ENCODE data around the gene DSE. TPM values are rescaled to one million over a fixed set of nuclear protein-coding genes. Genes with fewer than 3 reads are reported as not detected.

DSE gene
- total RNA-seq, 1 experiment from 2014 or later, result 9.8 TPM

GRCh38 chr6:116447496-116448011, 76.8 kb downstream of the DSE start:
- Histone ChIP-seq H3K27ac (ENCODE audit: low read length) (peak overlapping the region; percentile 80), H3K9me2 (replicated peaks; ENCODE audit: low read length) (no peaks in the 10 kb centered on the region), H3K9ac (ENCODE audit: low read length) (no peak overlapping the region), H2AFZ (ENCODE audit: low read length) (no peak overlapping the region), H3K4me1 (ENCODE audit: insufficient read depth, low read length) (peaks cover 27% of the 10 kb centered on the region), H3K4me3 (ENCODE audit: low read length) (peak overlapping the region; percentile 51; the same call in 1 of the 2 replicates), H3K4me2 (ENCODE audit: low read length) (peak overlapping the region; percentile 76), H3K9me3 (ENCODE audit: low read length) (no peaks in the 10 kb centered on the region), H4K20me1 (ENCODE audit: low read length) (no peaks in the 10 kb centered on the region), H3K36me3 (ENCODE audit: low read depth, low read length) (no peaks in the 10 kb centered on the region), H3K27me3 (ENCODE audit: low read length) (no peaks in the 10 kb centered on the region), H3F3A (ENCODE audit: low read length, unreplicated experiment) (peaks cover 5% of the 10 kb centered on the region), H3K79me2 (ENCODE audit: low read length) (no peaks in the 10 kb centered on the region)
- ChIA-PET POLR2A (ENCODE audit: unreplicated experiment) (no interaction called here), CTCF (no interaction called here)
- peak; percentile 67 for DNase-seq
- TF ChIP-seq CTCF (conservative IDR thresholded peaks at IDR 0.05; ENCODE audit: low read depth, low read length) (no peak), EZH2 (IDR thresholded peaks at IDR 0.05; ENCODE audit: low read length, unreplicated experiment) (no peak), EZH2phosphoT487 (IDR thresholded peaks at IDR 0.05; ENCODE audit: borderline replicate concordance, low read length) (no peak)
- intact Hi-C loops (cut with micrococcal nuclease), result loop anchor here (5.0 kb wide), 1 partner anchor 160 kb away; no protein-coding TSS in a partner anchor
- no TSS peak for BruUV-seq (replicated peaks)
- ATAC-seq, result peak; percentile 69

GRCh38 chr6:116449565-116449964, 78.8 kb downstream of the DSE start:
- Histone ChIP-seq H3K4me2 (ENCODE audit: low read length) (no peak overlapping the region), H3K27me3 (ENCODE audit: low read length) (no peaks in the 10 kb centered on the region), H4K20me1 (ENCODE audit: low read length) (no peaks in the 10 kb centered on the region), H3K9me2 (replicated peaks; ENCODE audit: low read length) (no peaks in the 10 kb centered on the region), H3F3A (ENCODE audit: low read length, unreplicated experiment) (peaks cover 5% of the 10 kb centered on the region), H3K9ac (ENCODE audit: low read length) (no peak overlapping the region), H3K27ac (ENCODE audit: low read length) (no peak overlapping the region), H3K36me3 (ENCODE audit: low read depth, low read length) (no peaks in the 10 kb centered on the region), H3K4me1 (ENCODE audit: insufficient read depth, low read length) (peaks cover 27% of the 10 kb centered on the region), H3K79me2 (ENCODE audit: low read length) (no peaks in the 10 kb centered on the region), H3K9me3 (ENCODE audit: low read length) (no peaks in the 10 kb centered on the region), H2AFZ (ENCODE audit: low read length) (no peak overlapping the region), H3K4me3 (ENCODE audit: low read length) (no peak overlapping the region)
- intact Hi-C loops (cut with micrococcal nuclease), result loop anchor here (5.0 kb wide), 1 partner anchor 162 kb away; no protein-coding TSS in a partner anchor
- no peak for ATAC-seq
- ChIA-PET POLR2A (ENCODE audit: unreplicated experiment) (no interaction called here), CTCF (no interaction called here)
- no TSS peak for BruUV-seq (replicated peaks)
- TF ChIP-seq EZH2phosphoT487 (IDR thresholded peaks at IDR 0.05; ENCODE audit: borderline replicate concordance, low read length), result no peak
- no peak for TF ChIP-seq CTCF (conservative IDR thresholded peaks at IDR 0.05; ENCODE audit: low read depth, low read length)
- no peak for TF ChIP-seq EZH2 (IDR thresholded peaks at IDR 0.05; ENCODE audit: low read length, unreplicated experiment)
- no peak for DNase-seq

GRCh38 chr6:116450185-116450710, 79.5 kb downstream of the DSE start:
- no peaks in the 10 kb centered on the region for H3K27me3 ChIP-seq (ENCODE audit: low read length)
- DNase-seq (no peak), ATAC-seq (no peak)
- H3K27ac ChIP-seq (ENCODE audit: low read length), result no peak overlapping the region
- H3K4me1 ChIP-seq (ENCODE audit: insufficient read depth, low read length), result peaks cover 27% of the 10 kb centered on the region
- no TSS peak for BruUV-seq (replicated peaks)
- no peaks in the 10 kb centered on the region for H3K79me2 ChIP-seq (ENCODE audit: low read length)
- POLR2A ChIA-PET (ENCODE audit: unreplicated experiment), result interaction anchor here (0.6 kb wide), 1 partner anchor 120 kb away, joined by 7 read pairs; no protein-coding TSS in a partner anchor
- H3K9ac ChIP-seq (ENCODE audit: low read length), result no peak overlapping the region
- no peak overlapping the region for H3K4me2 ChIP-seq (ENCODE audit: low read length)
- CTCF ChIA-PET, result no interaction called here
- H4K20me1 ChIP-seq (ENCODE audit: low read length), result no peaks in the 10 kb centered on the region
- no peaks in the 10 kb centered on the region for H3K9me2 ChIP-seq (replicated peaks; ENCODE audit: low read length)
- peaks cover 5% of the 10 kb centered on the region for H3F3A ChIP-seq (ENCODE audit: low read length, unreplicated experiment)
- no peak for TF ChIP-seq EZH2phosphoT487 (IDR thresholded peaks at IDR 0.05; ENCODE audit: borderline replicate concordance, low read length)
- no peak for TF ChIP-seq EZH2 (IDR thresholded peaks at IDR 0.05; ENCODE audit: low read length, unreplicated experiment)
- TF ChIP-seq CTCF (conservative IDR thresholded peaks at IDR 0.05; ENCODE audit: low read depth, low read length), result no peak
- H3K9me3 ChIP-seq (ENCODE audit: low read length), result no peaks in the 10 kb centered on the region
- no peak overlapping the region for H2AFZ ChIP-seq (ENCODE audit: low read length)
- H3K4me3 ChIP-seq (ENCODE audit: low read length), result no peak overlapping the region
- no peaks in the 10 kb centered on the region for H3K36me3 ChIP-seq (ENCODE audit: low read depth, low read length)
- intact Hi-C loops (cut with micrococcal nuclease), result no loop called here

Data from PC-3 (cell line).